SHP77 (cell line): Measurements from ENCODE around the gene ATP13A2.
A peak's percentile ranks its signal among the peaks of the same experiment; 100 is the strongest.

Experiments used
- DNase-seq, 2 experiments: peaks; one replicate each; lab custom pipeline; 2025; lab: John Stamatoyannopoulos, UW

The ATP13A2 gene

GRCh38 chr1:17028662-17029188 is 17.0 kb upstream of the ATP13A2 start:
- DNase-seq: no peak

- no peak for DNase-seq
Measured at GRCh38 chr1:17027900-17028299, 16.2 kb upstream of the ATP13A2 start.

- no peak for DNase-seq
Measured at GRCh38 chr1:17027403-17027802, 15.7 kb upstream of the ATP13A2 start.

- no peak for DNase-seq
Measured at GRCh38 chr1:17024721-17025120, 13.0 kb upstream of the ATP13A2 start.

- DNase-seq: no peak
Measured at GRCh38 chr1:17023573-17023972, 11.8 kb upstream of the ATP13A2 start.

- DNase-seq: no peak
Measured at GRCh38 chr1:17023102-17023501, 11.4 kb upstream of the ATP13A2 start.

GRCh38 chr1:17021896-17022295 is 10.2 kb upstream of the ATP13A2 start:
- DNase-seq: no peak

- DNase-seq: no peak
Measured at GRCh38 chr1:17020502-17020901, 8.8 kb upstream of the ATP13A2 start.

GRCh38 chr1:17018849-17019248 is 7.1 kb upstream of the ATP13A2 start:
- DNase-seq: no peak

GRCh38 chr1:17017435-17017834 is 5.7 kb upstream of the ATP13A2 start:
- DNase-seq: no peak

- DNase-seq: peak in 1 of 2 experiments; percentile 33
Measured at GRCh38 chr1:17016317-17016661, 4.6 kb upstream of the ATP13A2 start.

- DNase-seq: no peak
Measured at GRCh38 chr1:17014671-17015567, 3.2 kb upstream of the ATP13A2 start.

- DNase-seq: no peak
Measured at GRCh38 chr1:17013491-17014320, 2.0 kb upstream of the ATP13A2 start.

- DNase-seq: no peak
Measured at GRCh38 chr1:17012775-17013490, 1.2 kb upstream of the ATP13A2 start.

- no peak for DNase-seq
Measured at GRCh38 chr1:17011092-17011438, 663 bp downstream of the ATP13A2 start.

GRCh38 chr1:17009706-17010105 is 2.0 kb downstream of the ATP13A2 start:
- no peak for DNase-seq

- no peak for DNase-seq
Measured at GRCh38 chr1:17008208-17008855, 3.4 kb downstream of the ATP13A2 start.

GRCh38 chr1:17007121-17007520 is 4.6 kb downstream of the ATP13A2 start:
- no peak for DNase-seq

GRCh38 chr1:17005365-17005740 is 6.4 kb downstream of the ATP13A2 start:
- no peak for DNase-seq

- no peak for DNase-seq
Measured at GRCh38 chr1:17004466-17005364, 7.0 kb downstream of the ATP13A2 start.

- no peak for DNase-seq
Measured at GRCh38 chr1:17002524-17002902, 9.2 kb downstream of the ATP13A2 start.
